H1 (cell line): ENCODE data around the gene EGR2. TPM values are rescaled to one million over a fixed set of nuclear protein-coding genes. Genes with fewer than 3 reads are reported as not detected.

Experiments used
- CTCF ChIA-PET: fragments of 300-600 bp; sonication (Branson Sonifier 250); formaldehyde crosslinking; loops from one replicate; lab custom pipeline; 2021; ENCODE audit not compliant: partially characterized antibody; lab: Charles Lee
- POLR2A ChIA-PET: fragments of 300-600 bp; sonication (Branson Sonifier 250); formaldehyde crosslinking; loops from one replicate; lab custom pipeline; 2021; ENCODE audit warnings: inconsistent platforms; ENCODE audit not compliant: partially characterized antibody; lab: Charles Lee
- DNase-seq, 2 experiments: peaks; one replicate each; pipeline versions ENCODE4 v3.0.0 to v3.0.0-alpha.2; 2010 to 2022; ENCODE audit warnings: low spot score in 2 of 2, low read depth in 1 of 2, mixed read lengths in 1 of 2
- FAIRE-seq: peaks from 2 replicates; lab custom pipeline; 2011; peaks lifted over from hg19 to GRCh38; lab: Jason Lieb, UNC
- H2AFZ ChIP-seq: 2 replicates; pipeline ENCODE4 v1.8.1; 2012; ENCODE audit warnings: low read length, inconsistent platforms
- H2AK5ac ChIP-seq: 2 replicates; pipeline ENCODE4 v1.6.1; 2013; ENCODE audit warnings: low read depth, low read length
- H2BK120ac ChIP-seq: replicated peaks from 2 replicates; pipeline ENCODE3; 2013; ENCODE audit warnings: low read depth, low read length, inconsistent platforms
- H2BK12ac ChIP-seq: 2 replicates; pipeline ENCODE4 v1.6.1; 2013; ENCODE audit warnings: low read depth, low read length
- H2BK15ac ChIP-seq: 2 replicates; pipeline ENCODE4 v1.6.1; 2013; ENCODE audit warnings: low read length
- H2BK20ac ChIP-seq: 2 replicates; pipeline ENCODE4 v1.6.1; 2013; ENCODE audit warnings: low read length
- H2BK5ac ChIP-seq: 2 replicates; pipeline ENCODE4 v1.6.1; 2013; ENCODE audit warnings: low read depth, low read length
- H3K14ac ChIP-seq: 2 replicates; pipeline ENCODE4 v1.6.1; 2013; ENCODE audit warnings: inconsistent platforms; ENCODE audit not compliant: insufficient read length
- H3K18ac ChIP-seq: 2 replicates; pipeline ENCODE4 v1.6.1; 2013; ENCODE audit warnings: low read length; ENCODE audit errors: extremely low read depth
- H3K23ac ChIP-seq: 2 replicates; pipeline ENCODE4 v1.6.1; 2013; ENCODE audit warnings: inconsistent platforms; ENCODE audit not compliant: insufficient read length
- H3K23me2 ChIP-seq: 2 replicates; pipeline ENCODE4 v1.6.1; 2013; ENCODE audit warnings: low read depth, low read length
- H3K27ac ChIP-seq: 2 replicates; pipeline ENCODE4 v1.6.1; 2011; ENCODE audit warnings: low read depth, low read length, inconsistent platforms
- H3K27me3 ChIP-seq, 4 experiments: replicated peaks in 1 of 4; 1 replicate in 1 of 4; 2 replicates in 3 of 4; pipeline versions ENCODE4 v1.6.1 to v1.8.1; 2011 to 2013; ENCODE audit warnings: low read length in 3 of 4, mild to moderate bottlenecking in 3 of 4, inconsistent platforms in 2 of 4, mixed read lengths in 2 of 4, moderate library complexity in 1 of 4; ENCODE audit not compliant: control insufficient read depth in 3 of 4, insufficient read depth in 3 of 4; ENCODE audit errors: extremely low read depth in 1 of 4
- H3K36me3 ChIP-seq, 4 experiments: 2 replicates each; pipeline versions ENCODE4 v1.6.1 to v1.8.1; 2011 to 2013; ENCODE audit warnings: mild to moderate bottlenecking in 4 of 4, low read length in 3 of 4, moderate library complexity in 2 of 4, control low read depth in 1 of 4, inconsistent platforms in 1 of 4; ENCODE audit not compliant: insufficient read depth in 4 of 4, control insufficient read depth in 2 of 4
- H3K4ac ChIP-seq: replicated peaks from 2 replicates; pipeline ENCODE3; 2013; ENCODE audit warnings: low read length, low read depth, mixed read lengths, inconsistent platforms; ENCODE audit not compliant: insufficient read length
- H3K4me1 ChIP-seq, 4 experiments: replicated peaks in 1 of 4; 1 replicate in 1 of 4; 2 replicates in 3 of 4; pipeline versions ENCODE4 v1.6.1 to v1.8.1; 2011 to 2013; ENCODE audit warnings: low read length in 3 of 4, inconsistent platforms in 2 of 4, mixed read lengths in 1 of 4; ENCODE audit not compliant: insufficient read depth in 4 of 4, control insufficient read depth in 3 of 4
- H3K4me2 ChIP-seq, 2 experiments: 2 replicates each; pipeline versions ENCODE4 v1.6.1 to v1.8.1; 2011 to 2013; ENCODE audit warnings: low read depth in 2 of 2, low read length in 2 of 2, control low read depth in 1 of 2, inconsistent platforms in 1 of 2, mild to moderate bottlenecking in 1 of 2; ENCODE audit not compliant: insufficient read depth in 1 of 2
- H3K4me3 ChIP-seq, 4 experiments: fragments of 200-600, 300-600 bp in 1 of 4; sonication (generic), shearing (Covaris generic), sonication (Bioruptor Twin) in 1 of 4; 2 replicates each; pipeline versions ENCODE4 v1.5.1 to v1.8.1; 2011 to 2016; ENCODE audit warnings: low read length in 4 of 4, low read depth in 3 of 4, control low read depth in 2 of 4, inconsistent platforms in 2 of 4, mild to moderate bottlenecking in 2 of 4, mixed read lengths in 1 of 4, moderate library complexity in 1 of 4; ENCODE audit not compliant: insufficient read depth in 2 of 4; ENCODE audit errors: extremely low read depth in 1 of 4
- H3K56ac ChIP-seq: replicated peaks from 2 replicates; pipeline ENCODE3; 2013; ENCODE audit warnings: low read depth, mild to moderate bottlenecking, mixed read lengths, low read length, inconsistent platforms; ENCODE audit not compliant: insufficient read length
- H3K79me1 ChIP-seq: 2 replicates; pipeline ENCODE4 v1.6.1; 2013; ENCODE audit warnings: low read depth, low read length, control low read depth
- H3K79me2 ChIP-seq, 2 experiments: 2 replicates each; pipeline versions ENCODE4 v1.6.1 to v1.8.1; 2012 to 2013; ENCODE audit warnings: low read length in 2 of 2, mild to moderate bottlenecking in 2 of 2, inconsistent platforms in 1 of 2; ENCODE audit not compliant: insufficient read depth in 2 of 2, control insufficient read depth in 1 of 2
- H3K9ac ChIP-seq, 4 experiments: replicated peaks in 1 of 4; 1 replicate in 1 of 4; 2 replicates in 3 of 4; pipeline versions ENCODE4 v1.6.1 to v1.8.1; 2011 to 2013; ENCODE audit warnings: low read depth in 3 of 4, low read length in 3 of 4, control low read depth in 2 of 4, mild to moderate bottlenecking in 2 of 4, moderate library complexity in 2 of 4, inconsistent platforms in 1 of 4; ENCODE audit errors: extremely low read depth in 1 of 4
- H3K9me3 ChIP-seq, 2 experiments: 2 replicates each; pipeline versions ENCODE4 v1.6.1 to v1.8.1; 2012 to 2013; ENCODE audit warnings: mild to moderate bottlenecking in 2 of 2, moderate library complexity in 2 of 2, control low read depth in 1 of 2, inconsistent platforms in 1 of 2, low read depth in 1 of 2, low read length in 1 of 2, mixed read lengths in 1 of 2; ENCODE audit not compliant: insufficient read depth in 2 of 2
- H4K20me1 ChIP-seq, 2 experiments: replicated peaks in 1 of 2; 2 replicates each; pipeline versions ENCODE3 to v1.8.1; 2011 to 2013; ENCODE audit warnings: inconsistent platforms in 2 of 2, low read length in 2 of 2, mild to moderate bottlenecking in 1 of 2; ENCODE audit not compliant: insufficient read depth in 2 of 2, control insufficient read depth in 1 of 2
- H4K5ac ChIP-seq: 2 replicates; pipeline ENCODE4 v1.6.1; 2013; ENCODE audit warnings: low read length, low read depth, mixed read lengths, inconsistent platforms; ENCODE audit not compliant: insufficient read length
- H4K8ac ChIP-seq: 2 replicates; pipeline ENCODE4 v1.8.0; 2013; ENCODE audit warnings: mild to moderate bottlenecking, moderate library complexity, low read length, inconsistent platforms; ENCODE audit not compliant: insufficient read depth; ENCODE audit errors: extremely low read depth
- H4K91ac ChIP-seq: replicated peaks from 2 replicates; pipeline ENCODE3; 2013; ENCODE audit warnings: low read length, mixed read lengths, inconsistent platforms; ENCODE audit not compliant: insufficient read length
- ATF3 ChIP-seq: IDR thresholded peaks from 2 replicates; pipeline ENCODE4 v1.6.1; 2011; ENCODE audit warnings: low read depth, mild to moderate bottlenecking, low read length; ENCODE audit not compliant: insufficient read depth
- CBX8 ChIP-seq: fragments of 300-800, 300-1000 bp; sonication (generic); IDR thresholded peaks from 2 replicates; pipeline ENCODE4 v1.7.1; 2016; ENCODE audit warnings: low read depth, low read length, borderline replicate concordance
- CEBPB ChIP-seq: IDR thresholded peaks from 2 replicates; pipeline ENCODE4 v1.6.1; 2012; ENCODE audit warnings: low read depth, low read length
- EGR1 ChIP-seq: IDR thresholded peaks from 2 replicates; pipeline ENCODE4 v1.6.1; 2011; ENCODE audit warnings: low read depth, low read length, borderline replicate concordance
- HDAC2 ChIP-seq, 2 experiments: fragments of 300-600 bp in 1 of 2; sonication (generic) in 1 of 2; IDR thresholded peaks; 2 replicates each; pipeline ENCODE4 v1.6.1; 2011 to 2012; ENCODE audit warnings: low read depth in 2 of 2, low read length in 2 of 2, mild to moderate bottlenecking in 2 of 2, moderate library complexity in 2 of 2, borderline replicate concordance in 1 of 2, inconsistent platforms in 1 of 2
- KDM1A ChIP-seq: fragments of 200-600, 300-600 bp; sonication (generic); IDR thresholded peaks from 2 replicates; pipeline ENCODE4 v1.7.1; 2016; ENCODE audit warnings: mild to moderate bottlenecking, low read length, borderline replicate concordance
- KDM5A ChIP-seq: fragments of 200-600 bp; IDR thresholded peaks from 2 replicates; pipeline ENCODE4 v1.7.1; 2012; ENCODE audit warnings: mild to moderate bottlenecking, low read length, inconsistent platforms, mixed read lengths
- POLR2AphosphoS5 ChIP-seq: IDR thresholded peaks from 2 replicates; pipeline ENCODE4 v1.6.1; 2011; ENCODE audit warnings: low read depth, low read length
- RNF2 ChIP-seq: fragments of 200-900, 300-1000 bp; sonication (generic); IDR thresholded peaks from 2 replicates; pipeline ENCODE4 v1.7.1; 2016; ENCODE audit warnings: borderline replicate concordance, low read depth, mild to moderate bottlenecking, antibody characterized with exemption, low read length; ENCODE audit not compliant: poor library complexity, severe bottlenecking; ENCODE audit errors: missing control alignments
- SIN3A ChIP-seq, 2 experiments: IDR thresholded peaks in 1 of 2; conservative IDR thresholded peaks in 1 of 2; 2 replicates each; pipeline ENCODE4 v1.6.1; 2011 to 2012; ENCODE audit warnings: low read length in 2 of 2, improper control_type of control experiment in 1 of 2, low read depth in 1 of 2, mild to moderate bottlenecking in 1 of 2
- SIX5 ChIP-seq: IDR thresholded peaks from 2 replicates; pipeline ENCODE4 v1.6.1; 2011; ENCODE audit warnings: mild to moderate bottlenecking, low read depth, low read length
- TBP ChIP-seq: IDR thresholded peaks from 2 replicates; pipeline ENCODE4 v1.6.1; 2011; ENCODE audit warnings: low read depth, low read length, improper control_type of control experiment
- TCF12 ChIP-seq: IDR thresholded peaks from 2 replicates; pipeline ENCODE4 v1.6.1; 2011; ENCODE audit warnings: low read depth, mild to moderate bottlenecking, low read length
- ZNF274 ChIP-seq: IDR thresholded peaks from 2 replicates; pipeline ENCODE4 v1.7.0; 2012; ENCODE audit warnings: low read length, borderline replicate concordance; ENCODE audit errors: extremely low read depth
- WGBS, 2 experiments: shearing (Covaris generic) in 1 of 2; methylation state at CpG; one replicate each; pipeline versions ENCODE4 v1.1.6 to v1.1.7; 2013 to 2015; ENCODE audit warnings: low lambda C conversion rate in 2 of 2, mixed read lengths in 2 of 2, inconsistent platforms in 1 of 2, low coverage in 1 of 2, missing lambda C conversion rate in 1 of 2; ENCODE audit not compliant: insufficient replicate concordance in 2 of 2, insufficient coverage in 1 of 2, insufficient read length in 1 of 2; ENCODE audit errors: extremely low coverage in 1 of 2, missing lambda C conversion rate in 1 of 2; 5-methylcytosine and 5-hydroxymethylcytosine counted together
- polyA plus RNA-seq, 7 experiments: library from polyadenylated mRNA; depleted of rRNA in 3 of 7; stranded (reverse) in 5 of 7; unstranded in 2 of 7; fragments of >200 nt in 5 of 7; fragments of 200-250 nt in 2 of 7; gene quantifications; 1 replicate in 5 of 7; 2 replicates in 1 of 7; 4 replicates in 1 of 7; pipeline versions ENCODE4 v1.2.1 to v1.2.3, GENCODE V29; 2011 to 2013; ENCODE audit warnings: missing spikeins in 2 of 7, mixed read lengths in 2 of 7
- total RNA-seq: library from RNA; stranded (reverse); fragmentation: NEBNext Ultra II Directional; extraction: Animal tissue kit (Norgen Biotek cat#: 25700); gene quantifications from 2 replicates; pipeline ENCODE4 v1.2.1, GENCODE V29; 2021

The EGR2 gene
- total and polyA plus RNA-seq, 2 of the 8 experiments (the other 6 are each of a cell fraction or from before 2014, with no cell fraction given): 1.3 to 2.1 TPM

DNA sequence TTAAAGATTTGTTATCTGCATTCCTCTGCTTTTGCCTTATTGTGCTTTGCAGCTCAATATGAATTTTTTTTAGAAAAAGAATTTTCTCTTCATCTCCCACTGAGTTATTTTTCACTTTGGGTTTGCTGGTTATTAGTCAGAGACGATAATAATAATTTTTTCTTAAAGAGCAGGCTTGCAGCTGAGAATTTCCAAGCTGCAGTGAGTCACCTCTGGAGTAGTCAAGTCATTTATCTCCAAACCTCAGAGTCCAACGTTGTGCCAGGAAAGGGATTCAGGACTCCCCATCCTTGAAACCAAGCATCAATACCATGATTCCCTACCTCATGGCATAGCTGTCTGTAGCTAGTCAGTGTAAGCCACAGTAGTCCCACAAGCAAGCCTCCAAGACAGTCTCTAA, 15.2 kb upstream of the EGR2 start:
- Histone ChIP-seq H3K4ac (no peak overlapping the region), H3K27ac (no peak overlapping the region), H3K4me3 (no peak overlapping the region), H3K27me3 (no peaks in the 10 kb centered on the region), H3K4me2 (no peak overlapping the region), H3K36me3 (no peaks in the 10 kb centered on the region), H3K9me3 (no peaks in the 10 kb centered on the region), H2BK12ac (no peak overlapping the region), H2AK5ac (no peak overlapping the region), H4K91ac (no peak overlapping the region), H3K14ac (no peak overlapping the region), H4K20me1 (no peaks in the 10 kb centered on the region), H2BK5ac (no peak overlapping the region), H3K18ac (no peak overlapping the region), H3K56ac (no peak overlapping the region), H3K23ac (no peak overlapping the region), H3K4me1 (no peaks in the 10 kb centered on the region), H2BK20ac (no peak overlapping the region), H3K79me2 (no peaks in the 10 kb centered on the region), H4K8ac (no peak overlapping the region), H2BK120ac (no peak overlapping the region), H3K9ac (no peak overlapping the region), H3K23me2 (no peaks in the 10 kb centered on the region), H3K79me1 (no peaks in the 10 kb centered on the region), H4K5ac (no peak overlapping the region), H2AFZ (peak overlapping the region; percentile 81; the same call in 1 of the 2 replicates), H2BK15ac (no peak overlapping the region)
- ChIA-PET POLR2A (no interaction called here), CTCF (interaction anchor here (1.1 to 1.8 kb wide), 3 partner anchors 21 to 253 kb away, joined by 3 to 6 read pairs (median 4); no protein-coding TSS in a partner anchor)
- FAIRE-seq: no peak
- no peak for DNase-seq
- WGBS, 2 experiments: 85% methylated on average over 2 of the region's 2 CpGs; no CpG with 5 or more reads in 1 of the 2 experiments
- TF ChIP-seq HDAC2 (IDR thresholded peaks at IDR 0.05; ENCODE audit: borderline replicate concordance in 1 of 2, low read depth in 2 of 2, low read length in 2 of 2) (no peak), SIX5 (no peak), ATF3 (no peak), EGR1 (no peak), TCF12 (no peak), RNF2 (no peak), CEBPB (no peak), SIN3A (conservative IDR thresholded peaks at IDR 0.05 in 1 of 2, IDR thresholded peaks at IDR 0.05 in 1 of 2; ENCODE audit: low read depth in 1 of 2, low read length in 2 of 2) (no peak), ZNF274 (no peak), TBP (no peak), KDM1A (no peak), KDM5A (no peak), CBX8 (no peak), POLR2AphosphoS5 (no peak)
